ENCODE results near the gene CABP7.

CABP7 gene

GRCh38 chr22:29722587-29722986 is 2.8 kb downstream of the CABP7 start:
- DNase-seq (ENCODE audit: low read depth in 1 of 2, low spot score in 1 of 2), result no peak

- no peak for DNase-seq (ENCODE audit: low read depth in 1 of 2, low spot score in 1 of 2)
Measured at GRCh38 chr22:29723766-29724165, 4.0 kb downstream of the CABP7 start.

- DNase-seq (ENCODE audit: low read depth in 1 of 2, low spot score in 1 of 2), result no peak
Measured at GRCh38 chr22:29724843-29725242, 5.0 kb downstream of the CABP7 start.

- no peak for DNase-seq (ENCODE audit: low read depth in 1 of 2, low spot score in 1 of 2)
Measured at GRCh38 chr22:29726106-29726505, 6.3 kb downstream of the CABP7 start.

- DNase-seq (ENCODE audit: low read depth in 1 of 2, low spot score in 1 of 2), result no peak
Measured at GRCh38 chr22:29726512-29727130, 6.8 kb downstream of the CABP7 start.

GRCh38 chr22:29727131-29727523 is 7.3 kb downstream of the CABP7 start:
- DNase-seq (ENCODE audit: low read depth in 1 of 2, low spot score in 1 of 2), result no peak

DNA sequence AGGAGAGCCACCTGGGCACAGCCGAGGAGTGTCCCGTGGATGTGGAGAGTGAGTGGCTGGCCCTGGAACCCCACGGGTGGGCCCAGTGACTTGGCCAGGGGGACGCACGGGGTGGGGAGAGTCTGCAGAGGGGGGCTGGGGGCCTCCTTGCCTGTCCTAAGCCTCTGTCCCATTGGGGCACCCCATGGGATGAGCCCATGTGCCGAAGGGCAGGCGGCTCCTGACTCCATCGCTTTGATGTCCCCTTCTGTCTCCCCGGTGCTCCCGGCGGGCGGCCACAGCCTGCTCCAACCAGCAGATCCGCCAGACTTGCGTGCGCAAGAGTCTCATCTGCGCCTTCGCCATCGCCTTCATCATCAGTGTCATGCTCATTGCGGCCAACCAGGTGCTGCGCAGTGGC is 9.4 kb downstream of the CABP7 start:
- DNase-seq (ENCODE audit: low read depth in 1 of 2, low spot score in 1 of 2), result no peak

DNA sequence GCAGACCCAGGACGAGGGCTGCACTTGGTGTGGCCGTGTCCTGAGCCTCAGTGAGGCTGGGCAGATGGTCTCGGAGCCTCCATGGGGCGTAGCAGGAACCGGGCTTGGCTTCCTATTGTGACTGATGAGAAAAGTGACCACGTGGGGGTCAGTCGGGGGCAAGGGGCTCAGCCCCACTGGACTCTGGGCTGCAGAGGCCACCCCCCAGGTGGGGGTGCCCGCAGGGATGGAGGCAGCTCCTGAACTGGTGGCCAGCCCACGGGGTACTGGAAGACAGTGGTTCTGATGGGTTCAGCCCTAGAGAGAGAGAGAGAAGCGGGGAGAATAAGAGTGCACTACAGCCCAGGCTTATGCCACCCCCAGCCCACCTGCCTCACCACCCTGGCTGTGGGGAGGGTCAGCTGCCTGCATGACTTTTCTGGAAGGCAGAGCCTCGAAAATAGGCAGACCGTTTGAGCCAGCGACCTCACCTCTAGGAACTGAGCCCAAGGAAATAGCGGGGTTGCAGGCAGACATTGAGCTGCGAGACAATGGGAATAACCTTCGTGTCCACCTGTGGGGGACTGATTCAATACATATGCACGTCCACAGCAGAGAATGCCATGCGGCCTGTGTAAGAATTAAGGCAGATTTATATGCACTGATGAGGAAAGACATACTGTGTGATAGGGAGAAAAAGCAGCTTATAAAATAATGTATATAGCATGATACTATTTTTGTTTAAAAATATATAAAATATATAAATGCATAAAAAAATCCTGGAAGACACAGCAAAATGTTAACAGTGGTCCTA is 11.5 kb downstream of the CABP7 start:
- no peak for DNase-seq (ENCODE audit: low read depth in 1 of 2, low spot score in 1 of 2)

DNA sequence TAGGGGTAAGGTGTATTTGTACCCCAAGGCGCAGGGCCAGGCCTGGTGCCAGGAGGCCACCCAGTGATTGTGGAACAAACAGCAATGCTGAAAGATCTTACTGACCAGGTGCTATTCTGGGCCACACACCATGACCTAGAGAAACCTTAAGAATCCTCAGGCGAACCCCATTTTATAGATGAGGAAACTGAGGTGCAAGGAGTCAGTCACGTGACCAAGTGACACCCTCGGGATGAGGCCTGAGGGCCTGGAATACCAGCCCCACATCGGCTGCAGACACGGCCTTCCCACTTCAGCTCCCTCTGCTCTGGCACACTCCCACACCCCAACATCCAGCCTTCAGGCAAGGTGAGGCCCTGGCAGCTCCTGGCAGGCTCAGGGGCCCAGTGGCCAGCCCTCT is 13.1 kb downstream of the CABP7 start:
- DNase-seq (ENCODE audit: low read depth in 1 of 2, low spot score in 1 of 2), result no peak

DNA sequence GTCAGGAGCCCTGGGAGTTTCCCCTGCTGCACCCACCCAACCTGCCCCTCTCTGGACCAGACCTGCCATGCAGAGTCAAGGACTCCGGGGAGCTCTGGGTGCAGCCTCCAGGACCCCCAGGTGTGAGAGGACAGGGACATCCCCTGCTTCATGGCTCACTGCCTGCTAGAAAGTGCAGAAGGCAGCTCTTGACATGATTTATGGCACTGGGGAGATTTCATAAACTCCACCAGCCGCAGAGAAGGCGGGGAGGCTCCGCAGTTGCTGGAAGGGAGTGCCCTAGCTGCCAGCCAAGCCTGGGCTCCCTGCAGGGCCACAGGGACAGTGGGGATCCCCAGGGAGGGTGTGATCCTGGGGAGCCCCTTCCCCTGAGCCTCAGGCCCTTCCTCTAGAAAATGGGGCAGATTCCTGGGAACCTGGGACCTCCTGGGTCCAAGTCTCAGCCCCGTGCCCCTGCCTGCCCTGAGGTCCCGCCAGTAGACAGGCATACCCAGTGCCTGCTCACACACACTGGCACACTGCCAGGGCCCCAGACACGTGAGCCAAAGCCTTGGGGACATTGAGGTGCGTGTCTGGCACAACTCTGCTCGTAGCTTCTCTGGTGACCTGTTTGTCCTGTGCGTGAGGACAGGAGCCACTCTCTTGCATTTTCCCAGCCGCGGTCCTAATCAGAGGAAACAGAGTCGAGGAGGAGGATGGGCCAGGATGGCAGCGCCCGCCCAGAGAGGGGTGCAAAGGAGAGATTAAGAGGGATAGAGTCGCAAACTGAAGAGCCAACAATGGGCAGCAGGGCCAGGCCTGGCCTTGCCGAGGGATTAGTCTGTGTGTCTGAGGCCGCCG is 13.8 kb downstream of the CABP7 start:
- no peak for DNase-seq (ENCODE audit: low read depth in 1 of 2, low spot score in 1 of 2)

- no peak for DNase-seq (ENCODE audit: low read depth in 1 of 2, low spot score in 1 of 2)
Measured at GRCh38 chr22:29734406-29734805, 14.6 kb downstream of the CABP7 start.

DNA sequence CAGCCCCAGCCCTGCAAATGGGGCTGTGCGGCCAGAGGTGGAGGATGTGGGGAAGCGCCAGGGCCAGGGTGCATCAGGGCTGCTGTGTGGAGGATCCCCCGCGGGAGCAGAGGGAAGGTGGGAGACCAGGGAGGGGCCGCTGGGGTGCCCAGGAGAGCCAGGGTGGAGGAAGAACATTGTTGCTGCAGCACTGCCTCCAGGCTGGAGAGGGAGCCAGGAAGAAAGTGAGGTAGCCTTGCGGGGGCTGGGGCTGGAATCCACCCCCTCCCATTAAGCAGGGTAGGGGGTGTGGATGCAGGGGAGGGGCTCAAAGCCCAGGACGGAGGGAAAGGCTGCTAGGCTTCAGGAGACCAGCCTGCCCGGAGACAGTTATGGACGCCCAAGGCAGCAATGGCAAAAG is 15.0 kb downstream of the CABP7 start:
- DNase-seq (ENCODE audit: low read depth in 1 of 2, low spot score in 1 of 2), result no peak

- no peak for DNase-seq (ENCODE audit: low read depth in 1 of 2, low spot score in 1 of 2)
Measured at GRCh38 chr22:29735416-29735815, 15.6 kb downstream of the CABP7 start.

- DNase-seq (ENCODE audit: low read depth in 1 of 2, low spot score in 1 of 2), result no peak
Measured at GRCh38 chr22:29737251-29738117, 17.7 kb downstream of the CABP7 start.

- DNase-seq (ENCODE audit: low read depth in 1 of 2, low spot score in 1 of 2), result no peak
Measured at GRCh38 chr22:29738118-29738815, 18.5 kb downstream of the CABP7 start.

DNA sequence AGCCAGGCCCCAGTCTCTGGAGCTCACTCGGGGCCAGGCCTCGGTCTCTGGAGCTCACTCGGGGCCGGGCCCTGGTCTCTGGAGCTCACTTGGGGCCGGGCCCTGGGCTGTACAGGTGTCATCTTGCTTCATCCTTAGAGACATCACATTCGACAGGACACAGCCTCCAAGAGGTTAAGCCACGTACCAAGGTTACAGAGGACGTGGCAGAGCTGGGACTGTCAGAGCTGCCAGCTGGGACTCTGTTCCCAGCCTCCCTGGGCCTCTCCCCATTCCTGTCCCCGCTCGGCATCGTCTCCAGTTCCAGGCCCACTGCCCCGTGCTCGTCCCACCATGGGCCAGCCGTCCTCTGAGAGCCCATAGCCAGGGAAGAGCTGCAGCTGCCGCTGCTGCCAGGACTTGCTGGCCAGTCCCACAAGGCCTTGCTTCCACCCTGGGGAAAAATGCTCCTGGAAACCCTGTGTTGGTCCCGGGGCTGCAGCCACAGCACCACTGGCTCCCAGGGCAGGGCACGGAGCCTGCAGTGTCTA is 19.6 kb downstream of the CABP7 start:
- no peak for DNase-seq (ENCODE audit: low read depth in 1 of 2, low spot score in 1 of 2)

- no peak for DNase-seq (ENCODE audit: low read depth in 1 of 2, low spot score in 1 of 2)
Measured at GRCh38 chr22:29740216-29740615, 20.4 kb downstream of the CABP7 start.

- DNase-seq (ENCODE audit: low read depth in 1 of 2, low spot score in 1 of 2), result no peak
Measured at GRCh38 chr22:29741926-29742325, 22.1 kb downstream of the CABP7 start.

DNA sequence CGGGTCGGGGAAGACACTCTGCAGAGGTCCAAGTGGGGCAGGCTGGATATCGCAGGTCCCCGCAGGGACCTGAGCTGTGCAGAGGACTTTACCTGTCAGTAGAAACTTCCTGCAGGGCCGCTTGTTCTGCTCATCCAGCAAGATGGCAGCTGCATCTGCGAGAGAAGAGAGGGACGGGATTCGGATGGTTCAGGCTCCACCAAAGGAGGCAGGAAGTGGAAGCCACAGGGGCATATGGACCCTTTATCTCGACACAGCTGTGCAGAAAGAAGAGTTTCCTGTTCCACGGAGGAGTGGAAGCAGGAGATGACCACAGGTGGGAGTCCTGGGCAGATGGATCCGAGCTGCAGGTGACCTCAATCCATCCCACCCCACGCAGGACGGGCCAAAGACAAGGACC is 22.5 kb downstream of the CABP7 start:
- DNase-seq (ENCODE audit: low read depth in 1 of 2, low spot score in 1 of 2), result no peak

DNA sequence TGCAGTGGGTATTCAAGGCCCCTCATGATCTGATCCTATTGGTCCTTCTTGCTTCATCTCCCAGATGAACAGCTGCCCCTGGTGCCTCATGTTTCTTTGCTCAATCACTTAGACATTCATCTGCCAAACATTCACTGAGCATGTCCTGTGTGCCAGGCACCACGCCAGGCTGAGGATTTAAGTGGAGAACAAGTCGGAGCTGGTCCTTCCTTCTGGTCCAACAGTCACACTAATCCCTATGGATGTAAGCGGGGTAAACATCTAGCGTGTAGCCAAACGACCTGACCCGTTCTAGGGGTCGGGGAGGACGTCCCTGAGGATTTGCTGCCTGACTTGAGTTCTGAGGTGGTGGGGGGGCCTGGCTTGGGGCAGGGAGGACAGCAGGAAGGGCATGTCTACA is 25.1 kb downstream of the CABP7 start:
- DNase-seq (ENCODE audit: low read depth in 1 of 2, low spot score in 1 of 2), result no peak
